Left hindlimb (tissue), 1 donor: ENCODE data around the gene ETS1.

Experiments used
- DNase-seq: peaks from one replicate; pipeline ENCODE4 v3.0.0-alpha.2; 2018

ETS1 gene

DNA sequence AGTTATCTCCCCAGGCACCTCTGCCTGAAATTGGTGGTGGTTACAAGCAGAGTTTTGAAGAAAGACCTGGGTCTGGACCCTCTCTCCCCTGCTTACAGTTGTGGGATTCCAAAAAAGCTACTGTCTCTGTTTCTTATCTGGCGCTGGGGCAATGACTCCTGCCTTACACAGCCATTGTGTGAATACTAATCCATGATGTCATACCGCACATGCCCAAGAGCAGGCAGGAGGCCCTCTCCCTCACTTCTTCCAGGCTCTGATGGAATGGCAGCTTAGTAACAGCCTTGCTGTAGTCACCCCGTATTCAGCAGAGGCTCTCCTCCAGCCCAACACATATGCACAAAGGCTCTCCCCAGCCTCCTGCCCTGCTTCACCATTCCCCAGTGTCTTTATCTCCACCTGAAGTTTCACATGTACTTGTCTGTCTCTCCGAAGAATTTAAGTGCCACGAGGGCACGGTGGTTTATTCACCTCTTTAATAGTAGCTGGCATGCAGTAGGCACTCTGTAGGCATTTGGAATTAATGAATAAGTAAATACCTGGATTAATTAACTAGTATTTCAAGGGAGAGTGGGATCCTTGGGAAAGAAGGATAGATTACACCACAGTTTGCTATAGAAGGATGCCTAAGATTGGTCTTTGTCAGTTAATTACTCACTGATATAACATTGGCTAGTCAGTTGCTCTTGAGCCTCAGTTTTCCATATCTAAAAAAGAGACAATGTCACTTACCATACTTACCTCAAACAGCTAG, 165.6 kb downstream of the ETS1 start:
- DNase-seq = no peak

DNA sequence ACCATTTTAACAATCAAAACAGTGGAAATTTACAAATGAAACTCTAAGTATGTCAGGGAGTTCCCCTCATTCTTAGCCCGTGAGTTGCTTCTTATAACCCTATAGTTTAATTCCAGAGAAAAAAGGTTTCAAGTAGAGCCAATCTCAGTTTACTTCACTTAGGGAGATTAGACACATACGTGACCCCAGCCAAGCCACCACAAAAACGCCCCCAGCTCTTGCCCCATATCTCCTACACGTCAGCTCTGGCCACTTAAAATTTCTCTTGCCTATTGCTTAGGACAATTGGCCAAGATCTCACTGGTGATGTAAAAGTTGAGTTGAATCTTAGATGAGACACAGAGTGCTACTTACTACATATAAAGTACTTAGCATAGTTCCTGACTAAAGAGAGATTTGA, 166.4 kb downstream of the ETS1 start:
- DNase-seq = no peak

DNA sequence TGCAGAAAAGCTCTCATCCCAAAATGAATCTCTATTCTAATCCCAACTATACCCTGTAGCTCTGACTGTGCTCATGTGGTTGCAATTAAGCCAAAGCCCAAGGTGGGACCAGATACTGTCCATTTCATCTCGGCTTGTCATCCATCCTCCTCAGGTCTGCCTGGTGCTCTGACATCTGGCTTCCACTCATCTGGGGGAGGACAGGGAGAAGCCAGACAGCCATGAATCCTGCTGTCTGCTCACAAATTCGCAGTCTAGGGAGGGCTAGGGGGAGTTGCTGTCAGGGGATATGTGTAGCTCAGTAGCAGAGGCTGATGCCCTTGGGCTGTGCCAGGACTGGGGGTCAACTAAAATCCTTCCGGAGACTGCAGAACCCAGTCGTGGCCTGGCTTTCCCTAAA, 167.1 kb downstream of the ETS1 start:
- no peak for DNase-seq

DNA sequence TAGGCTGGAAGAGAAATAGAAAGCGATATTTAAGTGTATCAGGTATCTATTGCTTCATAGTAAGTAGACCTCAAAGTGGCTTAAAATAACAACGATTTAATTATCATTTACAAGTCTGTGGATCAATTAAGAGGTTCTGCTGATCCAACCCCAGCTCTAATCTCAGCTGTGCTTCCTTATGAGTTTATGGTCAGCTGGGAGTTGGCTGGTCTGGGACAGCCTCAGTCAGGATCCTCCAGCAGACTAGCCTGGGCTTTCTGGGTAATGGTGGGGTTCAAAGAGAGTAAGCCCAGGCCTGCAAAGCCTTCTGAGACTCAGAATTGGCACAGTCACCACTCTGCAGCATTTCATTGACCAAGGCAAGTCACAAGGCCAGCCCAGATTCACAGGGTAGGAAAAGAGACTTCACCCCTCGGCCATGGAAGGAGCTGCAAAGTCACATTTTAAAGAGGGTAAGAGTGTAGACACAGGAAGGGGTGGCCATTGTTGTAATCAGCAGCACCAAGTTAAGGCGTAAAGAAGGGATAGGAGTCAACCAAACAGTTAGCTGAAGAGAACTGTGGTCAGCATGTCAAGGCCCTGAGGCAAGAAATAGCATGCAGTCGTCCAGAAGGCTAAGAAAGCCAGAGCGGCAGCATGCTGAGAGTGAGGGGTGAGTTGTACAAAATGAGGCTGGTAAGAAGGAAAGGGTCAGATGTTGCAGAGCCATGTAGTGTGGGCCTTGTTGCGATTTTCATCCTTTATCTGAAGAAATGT, 168.2 kb downstream of the ETS1 start:
- no peak for DNase-seq

DNA sequence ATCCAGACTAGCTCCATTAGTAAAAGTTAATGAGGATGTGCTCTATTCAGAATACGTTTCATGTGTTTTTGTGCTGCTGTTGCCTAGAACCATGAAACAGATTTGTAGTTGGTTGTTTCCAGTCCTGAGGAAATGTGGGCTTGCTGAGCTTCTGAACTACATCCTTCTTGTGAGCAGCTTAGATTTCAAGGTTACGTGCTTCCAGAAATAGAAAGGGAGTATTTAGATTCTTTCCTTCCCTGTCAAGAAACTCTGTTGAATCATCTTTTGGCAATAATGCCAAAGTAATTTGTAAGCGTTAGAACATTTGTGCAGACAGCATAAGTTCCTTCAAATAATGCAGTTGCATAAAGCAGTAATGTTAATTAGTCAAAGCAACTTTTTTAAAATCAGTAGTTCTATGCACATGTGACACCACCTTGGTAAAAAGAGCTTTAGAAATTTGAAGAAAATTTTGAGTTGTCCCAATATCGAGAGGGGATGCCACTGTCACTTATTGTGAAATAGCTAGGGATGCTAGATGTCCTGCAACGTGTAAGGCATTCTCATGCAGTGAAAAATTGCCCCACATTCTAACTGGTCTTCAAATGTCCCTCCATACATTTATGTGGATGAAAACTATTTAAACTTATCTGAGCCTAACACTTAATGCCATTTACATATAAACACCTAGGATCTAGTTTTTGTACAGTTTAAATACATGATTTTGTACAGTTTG, 169.6 kb downstream of the ETS1 start:
- no peak for DNase-seq

DNA sequence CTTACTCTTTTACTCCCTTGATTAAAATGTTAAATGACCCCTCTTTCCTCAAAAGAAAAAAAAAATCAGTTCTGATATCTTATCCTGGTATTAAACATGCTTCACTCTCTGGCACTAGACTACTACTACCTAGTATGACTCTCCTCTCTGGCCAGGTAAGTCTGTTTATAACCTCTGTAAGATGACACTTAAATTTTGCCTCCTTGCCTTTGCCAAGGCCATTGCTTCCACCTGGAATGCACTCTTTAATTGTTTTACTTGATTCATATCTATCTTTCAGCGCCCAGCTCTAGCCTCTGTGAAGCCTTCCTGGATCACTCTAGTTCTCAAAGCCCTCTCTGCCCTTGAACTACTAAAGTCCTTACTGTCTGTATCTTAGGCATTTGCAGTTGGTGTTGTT, 170.4 kb downstream of the ETS1 start:
- DNase-seq = no peak

DNA sequence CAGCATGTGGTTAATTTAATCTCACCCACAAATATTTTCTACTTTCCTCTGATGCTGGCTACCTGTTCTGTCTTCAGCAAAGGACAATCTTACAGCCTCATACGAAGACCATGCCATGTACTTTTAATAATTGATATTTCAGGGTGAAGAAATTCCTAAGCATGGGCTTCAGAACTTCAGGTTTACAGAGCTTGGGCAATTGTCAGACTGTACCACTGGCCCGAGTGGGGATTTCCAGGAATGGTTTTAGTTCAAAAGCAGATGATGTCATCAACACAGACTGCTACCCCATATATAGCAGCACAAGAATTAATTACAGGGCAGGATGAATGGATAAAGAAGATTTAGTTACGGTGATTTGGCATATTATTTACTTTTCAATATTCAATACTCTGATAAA, 171.8 kb downstream of the ETS1 start:
- no peak for DNase-seq

DNA sequence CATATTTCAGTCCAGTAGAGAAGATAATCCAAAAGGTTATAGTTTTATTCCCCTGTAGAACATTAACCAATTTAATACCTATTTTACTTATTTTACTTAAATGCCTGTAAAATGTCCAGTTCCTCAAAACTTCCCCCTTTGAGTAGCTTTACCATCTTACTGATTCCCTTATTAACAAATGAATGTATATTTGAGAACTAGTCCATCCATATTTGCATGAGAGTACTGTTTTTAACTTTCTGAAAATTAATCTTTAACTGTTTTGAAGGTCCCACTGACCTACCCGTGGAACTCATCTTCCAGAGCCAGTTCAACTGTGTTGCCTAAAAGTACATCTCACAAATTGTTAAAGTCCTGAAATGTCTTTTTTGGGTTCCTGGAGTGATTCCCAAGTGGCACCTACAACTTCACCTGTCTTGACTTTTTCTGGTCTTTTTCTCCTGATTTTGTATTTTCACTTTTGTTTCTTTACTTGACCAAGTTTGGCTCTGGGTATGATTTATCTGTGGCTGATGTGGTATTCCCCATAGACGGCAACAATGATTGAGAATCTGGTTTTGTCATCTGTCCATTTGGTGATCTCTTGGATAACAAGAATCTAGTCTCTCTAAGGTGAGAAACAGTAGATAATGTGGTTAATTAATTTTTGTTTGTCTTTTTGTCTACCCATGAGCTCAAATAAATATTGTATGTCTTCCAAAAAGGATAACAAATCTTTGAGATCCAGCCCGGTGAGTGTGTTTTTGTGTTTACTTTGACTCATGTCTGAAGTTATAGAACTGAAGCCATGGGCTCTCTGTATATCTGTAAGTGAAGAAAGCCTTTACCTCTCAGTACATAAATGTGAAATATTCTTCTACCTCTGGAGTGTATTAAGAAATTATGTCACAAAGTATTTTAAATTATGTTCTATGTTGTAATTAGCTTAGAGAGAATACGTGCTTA, 174.2 kb downstream of the ETS1 start:
- DNase-seq = no peak

DNA sequence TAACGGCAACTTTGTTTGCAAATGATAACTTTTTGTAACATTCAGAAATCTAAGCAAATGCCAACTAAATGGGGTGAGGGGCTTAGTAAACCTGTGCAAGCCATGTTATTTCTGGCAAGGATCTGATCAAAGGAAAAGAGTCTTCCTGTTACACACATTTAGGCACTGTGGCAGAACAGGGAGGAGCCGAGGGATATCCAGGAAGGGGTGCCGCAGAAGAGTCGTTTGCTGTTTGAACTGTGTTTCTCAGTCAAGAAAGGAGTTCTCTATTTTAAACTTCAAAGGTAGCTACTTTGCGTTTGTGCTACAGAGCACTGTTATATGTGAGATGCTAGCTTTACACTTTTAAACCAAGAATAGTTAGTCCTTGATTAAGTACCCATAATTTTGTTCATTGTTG, 175.5 kb downstream of the ETS1 start:
- DNase-seq = no peak

DNA sequence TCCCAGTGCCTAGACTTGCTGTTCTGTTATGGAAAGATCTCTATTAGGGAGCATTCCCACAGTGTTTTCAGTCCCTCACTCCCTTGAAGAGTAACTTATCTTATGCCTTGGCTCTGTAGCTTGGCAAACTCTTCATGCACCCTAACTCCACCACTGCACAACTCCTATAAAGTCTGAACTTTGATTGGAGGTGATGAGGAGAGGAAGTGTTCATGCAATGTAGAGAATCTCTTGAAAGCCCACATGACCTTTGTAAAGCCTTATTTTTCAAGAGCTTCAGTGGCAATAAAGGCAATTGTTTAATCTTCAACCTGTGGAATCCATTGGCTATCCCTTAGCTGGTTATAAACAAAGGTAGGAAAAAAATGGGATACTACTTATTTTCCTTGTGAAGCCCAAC, 176.2 kb downstream of the ETS1 start:
- no peak for DNase-seq

DNA sequence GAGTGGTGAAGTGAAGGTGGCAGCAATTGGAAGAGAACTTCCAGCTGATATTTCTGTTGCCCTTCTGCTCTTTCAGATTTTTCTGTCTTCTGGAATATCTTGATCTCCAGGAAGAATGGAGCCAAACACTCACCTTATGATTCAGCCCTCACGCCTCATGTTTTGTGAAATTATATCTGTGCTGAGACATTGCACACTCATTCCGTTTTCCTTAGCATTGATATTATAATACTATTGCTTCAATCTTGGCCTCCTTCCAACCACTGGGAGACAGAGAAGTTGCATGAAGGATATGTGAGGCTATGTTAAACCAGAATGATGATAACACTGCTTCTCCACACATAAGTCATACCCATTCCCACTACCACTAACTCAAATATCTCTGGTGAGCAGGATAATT, 177.9 kb downstream of the ETS1 start:
- DNase-seq = no peak
